GM04504 (cell line): Measurements from ENCODE around the gene DYSF.

ENCODE experiments used
- DNase-seq: peaks from one replicate; pipeline ENCODE4 v3.0.0-alpha.2; 2012; ENCODE audit warnings: low read depth

Gene DYSF

GRCh38 chr2:71693286-71694270 is 240.2 kb downstream of the DYSF start:
- DNase-seq = no peak

- DNase-seq = no peak
Measured at GRCh38 chr2:71694501-71695234, 241.3 kb downstream of the DYSF start.

- DNase-seq = no peak
Measured at GRCh38 chr2:71695235-71696120, 242.1 kb downstream of the DYSF start.

GRCh38 chr2:71696381-71696780 is 243.0 kb downstream of the DYSF start:
- no peak for DNase-seq

- DNase-seq = no peak
Measured at GRCh38 chr2:71697106-71698004, 244.0 kb downstream of the DYSF start.

DNA sequence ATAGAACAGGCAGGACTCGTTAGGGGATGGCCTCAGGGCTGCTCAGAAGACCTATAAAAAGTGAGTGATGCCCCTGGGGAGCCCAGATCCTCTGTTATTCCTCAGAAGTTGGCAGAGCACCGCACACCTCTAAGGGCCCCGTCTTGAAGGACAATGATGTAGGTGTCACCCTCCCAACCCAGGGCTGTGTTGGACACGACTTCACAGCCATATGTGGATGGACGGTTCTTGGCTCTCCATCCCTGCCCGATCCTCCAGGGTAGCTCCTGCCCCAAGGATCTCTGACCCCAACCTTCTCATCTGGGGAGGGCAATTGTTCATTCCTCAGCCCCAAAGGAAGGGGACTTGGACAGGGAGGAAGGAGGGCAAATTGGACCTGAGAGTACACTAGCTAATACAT is 246.1 kb downstream of the DYSF start:
- DNase-seq = no peak

- DNase-seq = no peak
Measured at GRCh38 chr2:71700041-71700657, 246.8 kb downstream of the DYSF start.

- no peak for DNase-seq
Measured at GRCh38 chr2:71700658-71701397, 247.5 kb downstream of the DYSF start.

- no peak for DNase-seq
Measured at GRCh38 chr2:71702071-71702970, 249.0 kb downstream of the DYSF start.

- no peak for DNase-seq
Measured at GRCh38 chr2:71702971-71703898, 249.9 kb downstream of the DYSF start.

- DNase-seq = no peak
Measured at GRCh38 chr2:71704131-71704561, 250.8 kb downstream of the DYSF start.

GRCh38 chr2:71704688-71705087 is 251.3 kb downstream of the DYSF start:
- no peak for DNase-seq

GRCh38 chr2:71705171-71705960 is 252.0 kb downstream of the DYSF start:
- no peak for DNase-seq

- DNase-seq = no peak
Measured at GRCh38 chr2:71706121-71706520, 252.8 kb downstream of the DYSF start.

- DNase-seq = no peak
Measured at GRCh38 chr2:71706836-71707235, 253.5 kb downstream of the DYSF start.

- no peak for DNase-seq
Measured at GRCh38 chr2:71710367-71711132, 257.2 kb downstream of the DYSF start.
